HepG2 (cell line): ENCODE measurements around the gene RHOT2. TPM values are rescaled to one million over a fixed set of nuclear protein-coding genes. Genes with fewer than 3 reads are reported as not detected.

Experiments
- ARHGAP35 ChIP-seq: sonication (generic); formaldehyde crosslinking; IDR thresholded peaks from 2 replicates; pipeline ENCODE4 v1.9.0; 2022; ENCODE audit warnings: mild to moderate bottlenecking, inconsistent platforms, moderate library complexity, missing genetic modification reagents, borderline replicate concordance
- BORCS8-MEF2B ChIP-seq: sonication (generic); formaldehyde crosslinking; IDR thresholded peaks from 2 replicates; pipeline ENCODE4 v1.8.0; 2022; ENCODE audit warnings: mild to moderate bottlenecking, missing genetic modification reagents
- CHCHD3 ChIP-seq: sonication (generic); formaldehyde crosslinking; IDR thresholded peaks from 2 replicates; pipeline ENCODE4 v1.8.0; 2022; ENCODE audit warnings: mild to moderate bottlenecking, missing genetic modification reagents, moderate library complexity
- HIVEP1 ChIP-seq: sonication (generic); formaldehyde crosslinking; IDR thresholded peaks from 2 replicates; pipeline ENCODE4 v1.4.0; 2020; ENCODE audit warnings: mild to moderate bottlenecking, missing genetic modification reagents
- HMGA1 ChIP-seq: sonication (generic); formaldehyde crosslinking; conservative IDR thresholded peaks from 2 replicates; pipeline ENCODE4 v1.4.0; 2020; ENCODE audit warnings: missing genetic modification reagents
- KDM2A ChIP-seq: sonication (generic); formaldehyde crosslinking; IDR thresholded peaks from 2 replicates; pipeline ENCODE4 v1.4.0; 2020; ENCODE audit warnings: low read depth, missing genetic modification reagents, borderline replicate concordance
- MTF2 ChIP-seq: sonication (generic); formaldehyde crosslinking; IDR thresholded peaks from 2 replicates; pipeline ENCODE4 v1.5.0; 2020; ENCODE audit warnings: missing genetic modification reagents, borderline replicate concordance
- NFIB ChIP-seq: sonication (generic); formaldehyde crosslinking; IDR thresholded peaks from 2 replicates; pipeline ENCODE4 v1.9.0; 2021; ENCODE audit warnings: missing genetic modification reagents, mild to moderate bottlenecking, borderline replicate concordance
- PHF8 ChIP-seq: sonication (generic); formaldehyde crosslinking; IDR thresholded peaks from 2 replicates; pipeline ENCODE4 v1.5.0; 2020; ENCODE audit warnings: missing genetic modification reagents
- PITX1 ChIP-seq: sonication (generic); formaldehyde crosslinking; IDR thresholded peaks from 2 replicates; pipeline ENCODE4 v1.5.1; 2020; ENCODE audit warnings: mild to moderate bottlenecking, missing genetic modification reagents
- PLRG1 ChIP-seq: fragments of 450-650 bp; conservative IDR thresholded peaks from 2 replicates; pipeline ENCODE4 v1.6.1; 2016
- RFX5 ChIP-seq: IDR thresholded peaks from 2 replicates; pipeline ENCODE4 v1.6.1; 2011; ENCODE audit warnings: low read depth, low read length, improper control_type of control experiment
- SIX1 ChIP-seq: sonication (generic); formaldehyde crosslinking; IDR thresholded peaks from 2 replicates; pipeline ENCODE4 v1.4.0; 2020; ENCODE audit warnings: missing genetic modification reagents, borderline replicate concordance
- YY1 ChIP-seq: IDR thresholded peaks from 2 replicates; pipeline ENCODE4 v1.6.1; 2011; ENCODE audit warnings: low read length, low read depth, moderate library complexity, mild to moderate bottlenecking; ENCODE audit not compliant: insufficient read depth, insufficient replicate concordance
- ZNF510 ChIP-seq: sonication (generic); formaldehyde crosslinking; IDR thresholded peaks from 2 replicates; pipeline ENCODE4 v1.4.0; 2020; ENCODE audit warnings: low read depth, mild to moderate bottlenecking, missing genetic modification reagents
- ZNF572 ChIP-seq: sonication (generic); formaldehyde crosslinking; IDR thresholded peaks from 2 replicates; pipeline ENCODE4 v1.5.1; 2020; ENCODE audit warnings: mild to moderate bottlenecking, missing genetic modification reagents
- ZNF709 ChIP-seq: sonication (generic); formaldehyde crosslinking; IDR thresholded peaks from 2 replicates; pipeline ENCODE4 v1.5.0; 2020; ENCODE audit warnings: mild to moderate bottlenecking, missing genetic modification reagents
- polyA plus RNA-seq, 8 experiments: library from polyadenylated mRNA; depleted of rRNA in 3 of 8; stranded (reverse) in 7 of 8; unstranded in 1 of 8; fragments of >200 nt; fragmentation: Illumina TruSeq in 4 of 8; extraction: Trizol in 4 of 8; gene quantifications; 2 replicates each; pipeline versions ENCODE4 v1.2.1 to v1.2.3, GENCODE V29; 2011 to 2016; ENCODE audit warnings: low read depth in 4 of 8, missing spikeins in 1 of 8, mixed read lengths in 1 of 8; ENCODE audit not compliant: insufficient read depth in 1 of 8
- total RNA-seq, 5 experiments: library from RNA; depleted of rRNA; stranded (reverse); fragments of >200 nt; fragmentation: Illumina TruSeq; extraction: Trizol; gene quantifications; 2 replicates each; pipeline ENCODE4 v1.2.3, GENCODE V29; 2016; ENCODE audit warnings: low read depth in 1 of 5
- TF ChIP-seq, protein P1 (sequence below), 2 experiments: IDR thresholded peaks; 2 replicates each; pipeline ENCODE4 v1.6.1; 2011 to 2012; ENCODE audit warnings: low read length in 2 of 2, borderline replicate concordance in 1 of 2, low read depth in 1 of 2, mild to moderate bottlenecking in 1 of 2, moderate library complexity in 1 of 2
- TF ChIP-seq, protein P2 (sequence below): IDR thresholded peaks from 2 replicates; pipeline ENCODE4 v1.6.1; 2016; ENCODE audit warnings: low read depth, control low read depth
- TF ChIP-seq, protein P3 (sequence below): sonication (generic); formaldehyde crosslinking; IDR thresholded peaks from 2 replicates; pipeline ENCODE4 v1.8.0; 2023; ENCODE audit warnings: mild to moderate bottlenecking, missing genetic modification reagents
- TF ChIP-seq, protein P4 (sequence below): sonication (generic); IDR thresholded peaks from 2 replicates; pipeline ENCODE4 v1.6.1; 2016; ENCODE audit warnings: low read depth, borderline replicate concordance
- TF ChIP-seq, protein P5 (sequence below): sonication (generic); formaldehyde crosslinking; IDR thresholded peaks from 2 replicates; pipeline ENCODE4 v1.5.0; 2020; ENCODE audit warnings: missing genetic modification reagents

RHOT2 gene
- total and polyA plus RNA-seq, 2 of the 13 experiments (the other 11 are each of a cell fraction or from before 2014, with no cell fraction given): 63.6 to 76.9 TPM

DNA sequence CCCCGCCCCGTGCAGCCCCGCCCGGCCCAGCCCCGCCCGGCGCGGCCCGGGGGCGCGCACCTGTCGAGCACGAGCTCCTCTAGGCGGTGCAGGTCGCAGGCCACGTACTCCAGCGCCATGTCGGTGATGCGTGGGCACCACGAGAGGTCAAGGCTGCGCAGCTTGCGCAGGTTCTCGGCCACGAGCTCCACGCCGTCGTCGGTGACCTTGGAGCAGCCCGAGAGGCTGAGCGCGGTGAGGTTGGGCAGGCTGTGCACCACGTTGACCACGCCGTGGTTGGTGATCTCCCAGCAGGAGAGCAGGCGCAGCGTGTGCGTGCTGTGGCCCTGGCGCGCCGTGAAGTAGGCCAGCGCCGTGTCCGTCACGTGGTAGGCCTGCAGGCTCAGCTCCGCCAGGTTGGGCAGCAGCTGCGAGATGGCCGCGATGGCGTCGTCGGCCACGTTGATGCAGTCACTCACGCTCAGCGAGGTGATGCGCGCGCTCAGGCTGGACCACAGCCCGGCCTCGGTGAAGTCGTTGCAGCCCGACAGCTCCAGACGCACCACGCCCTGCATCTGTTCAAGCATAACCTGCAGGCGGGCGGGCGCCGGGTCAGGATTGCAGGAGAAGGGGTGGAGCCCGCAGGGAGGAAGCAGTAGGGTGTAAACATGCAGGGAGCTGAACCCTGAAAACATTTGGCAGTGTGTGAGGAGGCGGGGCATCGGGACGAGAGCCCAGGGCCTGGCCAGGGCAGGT, 27.6 kb downstream of the RHOT2 start (continued):
- TF ChIP-seq, protein P1, sequence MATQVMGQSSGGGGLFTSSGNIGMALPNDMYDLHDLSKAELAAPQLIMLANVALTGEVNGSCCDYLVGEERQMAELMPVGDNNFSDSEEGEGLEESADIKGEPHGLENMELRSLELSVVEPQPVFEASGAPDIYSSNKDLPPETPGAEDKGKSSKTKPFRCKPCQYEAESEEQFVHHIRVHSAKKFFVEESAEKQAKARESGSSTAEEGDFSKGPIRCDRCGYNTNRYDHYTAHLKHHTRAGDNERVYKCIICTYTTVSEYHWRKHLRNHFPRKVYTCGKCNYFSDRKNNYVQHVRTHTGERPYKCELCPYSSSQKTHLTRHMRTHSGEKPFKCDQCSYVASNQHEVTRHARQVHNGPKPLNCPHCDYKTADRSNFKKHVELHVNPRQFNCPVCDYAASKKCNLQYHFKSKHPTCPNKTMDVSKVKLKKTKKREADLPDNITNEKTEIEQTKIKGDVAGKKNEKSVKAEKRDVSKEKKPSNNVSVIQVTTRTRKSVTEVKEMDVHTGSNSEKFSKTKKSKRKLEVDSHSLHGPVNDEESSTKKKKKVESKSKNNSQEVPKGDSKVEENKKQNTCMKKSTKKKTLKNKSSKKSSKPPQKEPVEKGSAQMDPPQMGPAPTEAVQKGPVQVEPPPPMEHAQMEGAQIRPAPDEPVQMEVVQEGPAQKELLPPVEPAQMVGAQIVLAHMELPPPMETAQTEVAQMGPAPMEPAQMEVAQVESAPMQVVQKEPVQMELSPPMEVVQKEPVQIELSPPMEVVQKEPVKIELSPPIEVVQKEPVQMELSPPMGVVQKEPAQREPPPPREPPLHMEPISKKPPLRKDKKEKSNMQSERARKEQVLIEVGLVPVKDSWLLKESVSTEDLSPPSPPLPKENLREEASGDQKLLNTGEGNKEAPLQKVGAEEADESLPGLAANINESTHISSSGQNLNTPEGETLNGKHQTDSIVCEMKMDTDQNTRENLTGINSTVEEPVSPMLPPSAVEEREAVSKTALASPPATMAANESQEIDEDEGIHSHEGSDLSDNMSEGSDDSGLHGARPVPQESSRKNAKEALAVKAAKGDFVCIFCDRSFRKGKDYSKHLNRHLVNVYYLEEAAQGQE (IDR thresholded peaks at IDR 0.05; ENCODE audit: borderline replicate concordance in 1 of 2, low read depth in 1 of 2, low read length in 2 of 2): no peak; a peak in 1 of 4 replicates
- TF ChIP-seq MTF2 (CRISPR knock-in tag): peak; percentile 94; the same call in 1 of the 2 replicates
- TF ChIP-seq CHCHD3 (CRISPR knock-in tag): 0 out of 2 replicates have a peak, but pooled peaks have one; percentile 78
- peak; percentile 54; the same call in 1 of the 2 replicates for TF ChIP-seq ZNF709
- TF ChIP-seq KDM2A: 0 out of 2 replicates have a peak, but pooled peaks have one; percentile 57
- TF ChIP-seq, protein P2, sequence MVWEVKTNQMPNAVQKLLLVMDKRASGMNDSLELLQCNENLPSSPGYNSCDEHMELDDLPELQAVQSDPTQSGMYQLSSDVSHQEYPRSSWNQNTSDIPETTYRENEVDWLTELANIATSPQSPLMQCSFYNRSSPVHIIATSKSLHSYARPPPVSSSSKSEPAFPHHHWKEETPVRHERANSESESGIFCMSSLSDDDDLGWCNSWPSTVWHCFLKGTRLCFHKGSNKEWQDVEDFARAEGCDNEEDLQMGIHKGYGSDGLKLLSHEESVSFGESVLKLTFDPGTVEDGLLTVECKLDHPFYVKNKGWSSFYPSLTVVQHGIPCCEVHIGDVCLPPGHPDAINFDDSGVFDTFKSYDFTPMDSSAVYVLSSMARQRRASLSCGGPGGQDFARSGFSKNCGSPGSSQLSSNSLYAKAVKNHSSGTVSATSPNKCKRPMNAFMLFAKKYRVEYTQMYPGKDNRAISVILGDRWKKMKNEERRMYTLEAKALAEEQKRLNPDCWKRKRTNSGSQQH (CRISPR knock-in tag): no peak
- TF ChIP-seq ZNF510 (CRISPR knock-in tag): no peak
- TF ChIP-seq, protein P3, sequence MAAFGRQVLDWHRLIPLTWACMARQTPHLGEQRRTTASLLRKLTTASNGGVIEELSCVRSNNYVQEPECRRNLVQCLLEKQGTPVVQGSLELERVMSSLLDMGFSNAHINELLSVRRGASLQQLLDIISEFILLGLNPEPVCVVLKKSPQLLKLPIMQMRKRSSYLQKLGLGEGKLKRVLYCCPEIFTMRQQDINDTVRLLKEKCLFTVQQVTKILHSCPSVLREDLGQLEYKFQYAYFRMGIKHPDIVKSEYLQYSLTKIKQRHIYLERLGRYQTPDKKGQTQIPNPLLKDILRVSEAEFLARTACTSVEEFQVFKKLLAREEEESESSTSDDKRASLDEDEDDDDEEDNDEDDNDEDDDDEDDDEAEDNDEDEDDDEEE (CRISPR knock-in tag): peak; percentile 52
- peak; percentile 64; the same call in 1 of the 2 replicates for TF ChIP-seq BORCS8-MEF2B (CRISPR knock-in tag)
- TF ChIP-seq ZNF572 (CRISPR knock-in tag): no peak
- TF ChIP-seq, protein P4, sequence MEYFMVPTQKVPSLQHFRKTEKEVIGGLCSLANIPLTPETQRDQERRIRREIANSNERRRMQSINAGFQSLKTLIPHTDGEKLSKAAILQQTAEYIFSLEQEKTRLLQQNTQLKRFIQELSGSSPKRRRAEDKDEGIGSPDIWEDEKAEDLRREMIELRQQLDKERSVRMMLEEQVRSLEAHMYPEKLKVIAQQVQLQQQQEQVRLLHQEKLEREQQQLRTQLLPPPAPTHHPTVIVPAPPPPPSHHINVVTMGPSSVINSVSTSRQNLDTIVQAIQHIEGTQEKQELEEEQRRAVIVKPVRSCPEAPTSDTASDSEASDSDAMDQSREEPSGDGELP: no peak
- no peak for TF ChIP-seq HMGA1
- TF ChIP-seq PITX1 (CRISPR knock-in tag): no peak
- TF ChIP-seq, protein P5, sequence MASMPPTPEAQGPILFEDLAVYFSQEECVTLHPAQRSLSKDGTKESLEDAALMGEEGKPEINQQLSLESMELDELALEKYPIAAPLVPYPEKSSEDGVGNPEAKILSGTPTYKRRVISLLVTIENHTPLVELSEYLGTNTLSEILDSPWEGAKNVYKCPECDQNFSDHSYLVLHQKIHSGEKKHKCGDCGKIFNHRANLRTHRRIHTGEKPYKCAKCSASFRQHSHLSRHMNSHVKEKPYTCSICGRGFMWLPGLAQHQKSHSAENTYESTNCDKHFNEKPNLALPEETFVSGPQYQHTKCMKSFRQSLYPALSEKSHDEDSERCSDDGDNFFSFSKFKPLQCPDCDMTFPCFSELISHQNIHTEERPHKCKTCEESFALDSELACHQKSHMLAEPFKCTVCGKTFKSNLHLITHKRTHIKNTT (CRISPR knock-in tag): no peak
- no peak for TF ChIP-seq HIVEP1 (CRISPR knock-in tag)
- peak; percentile 77 for TF ChIP-seq ARHGAP35 (CRISPR knock-in tag)
- TF ChIP-seq RFX5: no peak
- TF ChIP-seq YY1: peak; percentile 15
- no peak for TF ChIP-seq NFIB (CRISPR knock-in tag)
- no peak for TF ChIP-seq SIX1
- TF ChIP-seq PHF8: no peak
- no peak for TF ChIP-seq PLRG1
